Mesodermal cell (in vitro differentiated cells): ENCODE data around the gene RALGPS1.
A peak's percentile ranks its signal among the peaks of the same experiment; 100 is the strongest.

Experiments
- H3K27ac ChIP-seq: 2 replicates; pipeline ENCODE4 v1.7.0; 2013; ENCODE audit warnings: mild to moderate bottlenecking, low read depth, low read length, moderate library complexity; ENCODE audit not compliant: severe bottlenecking
- H3K36me3 ChIP-seq: 2 replicates; pipeline ENCODE4 v1.7.1; 2013; ENCODE audit warnings: mild to moderate bottlenecking, low read length, moderate library complexity; ENCODE audit not compliant: control insufficient read depth, insufficient read depth
- H3K4me1 ChIP-seq: one replicate; pipeline ENCODE4 v1.7.1; 2013; ENCODE audit warnings: mild to moderate bottlenecking, low read length; ENCODE audit not compliant: insufficient read depth, control insufficient read depth, poor library complexity, severe bottlenecking
- H3K4me3 ChIP-seq: 2 replicates; pipeline ENCODE4 v1.7.0; 2013; ENCODE audit warnings: low read length, control low read depth, mild to moderate bottlenecking; ENCODE audit not compliant: insufficient read depth, poor library complexity, severe bottlenecking; ENCODE audit errors: extremely low read depth
- H3K9me3 ChIP-seq: 2 replicates; pipeline ENCODE4 v1.7.1; 2013; ENCODE audit warnings: mild to moderate bottlenecking, low read length, moderate library complexity; ENCODE audit not compliant: control insufficient read depth
- WGBS, 2 experiments: methylation state at CpG; one replicate each; pipeline ENCODE4 v1.1.5; 2013; ENCODE audit warnings: missing lambda C conversion rate in 2 of 2; ENCODE audit not compliant: insufficient coverage in 2 of 2; 5-methylcytosine and 5-hydroxymethylcytosine counted together

RALGPS1 gene

GRCh38 chr9:127123064-127123890, 208.7 kb downstream of the RALGPS1 start:
- Histone ChIP-seq H3K27ac (peak overlapping the region; percentile 60), H3K36me3 (no peaks in the 10 kb centered on the region), H3K4me1 (peaks cover 16% of the 10 kb centered on the region), H3K4me3 (peak overlapping the region; percentile 60), H3K9me3 (no peaks in the 10 kb centered on the region)
- 55 to 62% methylated on average over 12 to 13 of the region's 16 CpGs for WGBS, 2 experiments

- Histone ChIP-seq H3K4me1 (peaks cover 11% of the 10 kb centered on the region), H3K9me3 (no peaks in the 10 kb centered on the region), H3K4me3 (no peak overlapping the region), H3K36me3 (no peaks in the 10 kb centered on the region), H3K27ac (no peak overlapping the region)
- WGBS, 2 experiments = 85 to 90% methylated on average over 6 to 7 of the region's 7 CpGs
Measured at GRCh38 chr9:127124111-127124531, 209.5 kb downstream of the RALGPS1 start.

GRCh38 chr9:127124792-127125191, 210.2 kb downstream of the RALGPS1 start:
- Histone ChIP-seq H3K9me3 (no peaks in the 10 kb centered on the region), H3K4me3 (no peak overlapping the region), H3K27ac (no peak overlapping the region), H3K36me3 (no peaks in the 10 kb centered on the region), H3K4me1 (peaks cover 14% of the 10 kb centered on the region)
- 88 to 93% methylated on average over 2 of the region's 2 CpGs for WGBS, 2 experiments

GRCh38 chr9:127126971-127127370, 212.4 kb downstream of the RALGPS1 start:
- Histone ChIP-seq H3K36me3 (no peaks in the 10 kb centered on the region), H3K27ac (no peak overlapping the region), H3K4me3 (no peak overlapping the region), H3K9me3 (no peaks in the 10 kb centered on the region), H3K4me1 (peaks cover 28% of the 10 kb centered on the region)
- 100% methylated on average over 1 of the region's 1 CpG; no CpG with 5 or more reads in 1 of the 2 experiments for WGBS, 2 experiments

GRCh38 chr9:127128341-127129072, 213.9 kb downstream of the RALGPS1 start:
- no peaks in the 10 kb centered on the region for H3K9me3 ChIP-seq
- H3K36me3 ChIP-seq = no peaks in the 10 kb centered on the region
- H3K27ac ChIP-seq = no peak overlapping the region
- H3K4me3 ChIP-seq = no peak overlapping the region
- H3K4me1 ChIP-seq = peaks cover 39% of the 10 kb centered on the region
- WGBS, 2 experiments = 73 to 99% methylated on average over 6 to 7 of the region's 9 CpGs

- Histone ChIP-seq H3K9me3 (no peaks in the 10 kb centered on the region), H3K27ac (no peak overlapping the region), H3K36me3 (no peaks in the 10 kb centered on the region), H3K4me3 (no peak overlapping the region), H3K4me1 (peaks cover 45% of the 10 kb centered on the region)
- WGBS, 2 experiments = 67 to 77% methylated on average over 2 to 4 of the region's 5 CpGs
Measured at GRCh38 chr9:127129073-127129717, 214.6 kb downstream of the RALGPS1 start.

GRCh38 chr9:127129718-127130085, 215.1 kb downstream of the RALGPS1 start:
- no peaks in the 10 kb centered on the region for H3K36me3 ChIP-seq
- peaks cover 50% of the 10 kb centered on the region for H3K4me1 ChIP-seq
- no peaks in the 10 kb centered on the region for H3K9me3 ChIP-seq
- no peak overlapping the region for H3K4me3 ChIP-seq
- H3K27ac ChIP-seq = no peak overlapping the region
- WGBS, 2 experiments = 100% methylated on average over 1 to 2 of the region's 3 CpGs

- no peak overlapping the region for H3K4me3 ChIP-seq
- 100% methylated on average over 1 of the region's 2 CpGs; no CpG with 5 or more reads in 1 of the 2 experiments for WGBS, 2 experiments
- no peaks in the 10 kb centered on the region for H3K36me3 ChIP-seq
- no peak overlapping the region for H3K27ac ChIP-seq
- H3K4me1 ChIP-seq = peaks cover 54% of the 10 kb centered on the region
- no peaks in the 10 kb centered on the region for H3K9me3 ChIP-seq
Measured at GRCh38 chr9:127130235-127130634, 215.7 kb downstream of the RALGPS1 start.

GRCh38 chr9:127130661-127131538, 216.3 kb downstream of the RALGPS1 start:
- Histone ChIP-seq H3K36me3 (no peaks in the 10 kb centered on the region), H3K4me1 (peaks cover 55% of the 10 kb centered on the region), H3K4me3 (no peak overlapping the region), H3K9me3 (no peaks in the 10 kb centered on the region), H3K27ac (peak overlapping the region; percentile 80)
- WGBS, 2 experiments = 75 to 80% methylated on average over 4 to 5 of the region's 10 CpGs

- 76 to 82% methylated on average over 5 to 6 of the region's 6 CpGs for WGBS, 2 experiments
- Histone ChIP-seq H3K36me3 (no peaks in the 10 kb centered on the region), H3K4me1 (peaks cover 55% of the 10 kb centered on the region), H3K9me3 (no peaks in the 10 kb centered on the region), H3K4me3 (no peak overlapping the region), H3K27ac (peak overlapping the region; percentile 80)
Measured at GRCh38 chr9:127131871-127132270, 217.3 kb downstream of the RALGPS1 start.
